Heart left ventricle (tissue), 13 donors: ENCODE data around the gene SNX25.

Experiments
- CTCF ChIP-seq, 12 donors: fragments of 200-600 bp; sonication (generic) in 4 of 12; IDR thresholded peaks; one replicate each; pipeline versions ENCODE4 v1.5.0 to v1.8.0; 2018 to 2022; ENCODE audit warnings: antibody characterized with exemption in 12 of 12, mild to moderate bottlenecking in 5 of 12
- POLR2A ChIP-seq, 2 donors: fragments of 450-650 bp; IDR thresholded peaks; one replicate each; pipeline ENCODE4 v1.6.1; 2017; ENCODE audit warnings: antibody characterized with exemption in 2 of 2, mild to moderate bottlenecking in 2 of 2, moderate library complexity in 2 of 2
- donor health status: ischemic (EF 13 %, LVEDD 7.1; RV severe dilation, severe dysfunction).
- donor health status: DM: no; HTN: yes; CAD: no.
- donor health status: DM: no; HTN: no; CAD: no.
- donor health status: ischemic (EF 25% LVEDD 6.9; RV normal size, moderate dysfunction).
- donor health status: ischemic (EF 25% LVEDD 5.7; RV mildly dilated, moderate dysfunction).
- donor health status: ischemic (EF 35%, LVEDD 5.7; RV mildly dilated, moderate dysfunction).
- donor health status: nonischemic (EF 11% LVEDD 7.7; RV severe dilation, severe dysfunction).
- donor health status: DM: yes; HTN: yes; CAD: no.
- donor health status: PGD.
- donor health status: ischemic (EF 29% LVEDD 5.4; RV normal size, mild dysfunction).
- donor health status: nonischemic (EF 23%, LVEDD 6.1; RV moderate dilation, normal function).

GRCh38 chr4:185392156-185392555 is 182.8 kb downstream of the SNX25 start:
- TF ChIP-seq CTCF (IDR thresholded peaks at IDR 0.05) (no peak), POLR2A (IDR thresholded peaks at IDR 0.05) (no peak)
